Measurements from ENCODE around the gene SUMO2. TPM values are rescaled to one million over a fixed set of nuclear protein-coding genes. Genes with fewer than 3 reads are reported as not detected.
"Not testable (repeated sequence)": the region's sequence is repeated elsewhere in the genome, so short reads cannot be mapped to it uniquely, and the experiment has no call there.

The SUMO2 gene
- total RNA-seq, 1 donor from 2014 or later, result 103 TPM

- no peak for DNase-seq
Measured at GRCh38 chr17:75144816-75145512, 37.8 kb downstream of the SUMO2 start.

GRCh38 chr17:75142236-75142971, 40.4 kb downstream of the SUMO2 start:
- DNase-seq, result no peak

- DNase-seq, result no peak
Measured at GRCh38 chr17:75138519-75138918, 44.2 kb downstream of the SUMO2 start.

- DNase-seq, result not testable (repeated sequence)
Measured at GRCh38 chr17:75137762-75138161, 45.0 kb downstream of the SUMO2 start.

GRCh38 chr17:75135946-75136345, 46.8 kb downstream of the SUMO2 start:
- DNase-seq, result no peak

GRCh38 chr17:75135452-75135851, 47.3 kb downstream of the SUMO2 start:
- DNase-seq, result no peak

GRCh38 chr17:75133607-75134347, 49.0 kb downstream of the SUMO2 start:
- not testable (repeated sequence) for DNase-seq

- DNase-seq, result no peak
Measured at GRCh38 chr17:75133001-75133400, 49.8 kb downstream of the SUMO2 start.

GRCh38 chr17:75132018-75133000, 50.5 kb downstream of the SUMO2 start:
- DNase-seq, result not testable (repeated sequence)

GRCh38 chr17:75131278-75132017, 51.3 kb downstream of the SUMO2 start, which contains the start of gene NT5C:
TSS of gene NT5C (minus strand) at chr17:75131742. CDS start at chr17:75131707, 35 bp downstream.
- DNase-seq, result peak; percentile 65

- DNase-seq, result peak; percentile 47
Measured at GRCh38 chr17:75130632-75131277, 52.0 kb downstream of the SUMO2 start.

- DNase-seq, result no peak
Measured at GRCh38 chr17:75130059-75130631, 52.6 kb downstream of the SUMO2 start.

- no peak for DNase-seq
Measured at GRCh38 chr17:75129576-75129975, 53.2 kb downstream of the SUMO2 start.

GRCh38 chr17:75128694-75129505, 53.9 kb downstream of the SUMO2 start:
- no peak for DNase-seq

- DNase-seq, result not testable (repeated sequence)
Measured at GRCh38 chr17:75127936-75128335, 54.8 kb downstream of the SUMO2 start.

- DNase-seq, result no peak
Measured at GRCh38 chr17:75126954-75127353, 55.8 kb downstream of the SUMO2 start.

GRCh38 chr17:75125984-75126383, 56.8 kb downstream of the SUMO2 start:
- DNase-seq, result no peak

GRCh38 chr17:75124819-75125162, 58.0 kb downstream of the SUMO2 start:
- DNase-seq, result no peak
